Right renal pelvis (tissue), 4 donors: ENCODE measurements around the gene RASSF6. TPM values are rescaled to one million over a fixed set of nuclear protein-coding genes. Genes with fewer than 3 reads are reported as not detected.
"Not testable (repeated sequence)": the region's sequence is repeated elsewhere in the genome, so short reads cannot be mapped to it uniquely, and the experiment has no call there.

ENCODE experiments used
- DNase-seq, 4 donors: peaks; one replicate each; pipeline ENCODE4 v3.0.0-alpha.2; 2013; ENCODE audit warnings: low read depth in 4 of 4, low spot score in 3 of 4, missing footprints in 1 of 4
- polyA plus RNA-seq, 4 donors: library from polyadenylated mRNA; unstranded; fragments of 120-200 nt; gene quantifications; one replicate each; pipeline ENCODE4 v1.2.1, GENCODE V29; 2013; ENCODE audit not compliant: insufficient read length in 4 of 4

Gene RASSF6
- polyA plus RNA-seq, 4 donors = 6.7 to 9.0 (median 7.3) TPM

DNA sequence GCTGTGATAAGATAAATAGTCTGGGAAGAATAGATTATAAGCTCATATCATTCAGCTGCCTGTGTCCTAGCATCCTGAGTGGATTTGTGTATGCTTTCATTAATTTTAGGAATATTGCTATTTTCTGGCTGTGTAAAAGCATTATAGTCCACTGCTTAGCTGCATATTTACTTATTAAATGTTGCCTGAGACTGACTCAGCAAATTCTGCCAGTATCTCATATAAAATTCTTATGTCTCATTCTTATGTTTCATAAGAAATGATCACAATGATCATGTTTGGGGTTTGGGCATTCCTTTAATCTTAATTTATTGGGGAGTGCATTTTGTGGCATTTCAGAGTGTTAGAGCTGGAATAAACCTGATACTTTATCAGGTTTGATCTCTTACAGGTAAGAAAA, 34.9 kb downstream of the RASSF6 start:
- DNase-seq = no peak

DNA sequence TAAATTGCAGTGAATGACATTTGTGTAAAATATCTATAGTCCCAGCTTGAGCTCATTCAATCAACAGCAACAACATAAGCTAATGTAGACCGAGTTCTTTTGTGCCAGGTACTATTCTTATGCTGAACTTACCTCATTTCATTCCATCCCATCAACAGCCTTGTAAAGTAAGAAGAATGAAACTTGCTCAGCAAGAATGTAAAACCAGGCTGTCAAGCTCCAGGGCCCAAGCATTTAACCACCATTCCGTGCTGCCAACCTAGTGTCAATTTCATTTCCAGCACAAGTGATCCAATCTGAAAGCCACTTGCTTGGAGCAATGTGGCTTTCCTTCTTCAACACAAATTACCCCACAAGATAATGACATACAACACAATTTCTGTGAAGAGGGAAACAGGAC, 36.6 kb downstream of the RASSF6 start:
- DNase-seq = peak in 2 of 4 donors; percentile 22 to 49

DNA sequence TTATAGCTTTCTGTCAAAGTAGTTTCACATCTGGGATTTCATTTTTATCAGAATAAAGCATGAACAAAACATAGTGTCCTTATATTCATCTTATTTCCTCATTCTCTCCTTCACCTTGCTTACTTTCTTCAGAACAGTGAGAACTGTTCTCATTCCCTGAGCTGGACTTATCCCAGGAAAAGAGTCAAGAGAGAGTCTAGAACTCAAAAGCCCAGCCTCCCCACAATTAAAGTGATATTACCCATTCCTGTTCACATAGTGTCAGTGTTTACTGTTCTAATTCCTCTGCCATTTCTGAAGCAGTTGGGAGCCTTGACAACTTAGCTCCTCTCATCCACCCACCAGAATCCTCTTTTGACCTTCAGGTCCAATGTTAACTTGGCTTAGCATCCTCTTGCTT, 42.9 kb downstream of the RASSF6 start:
- no peak for DNase-seq

DNA sequence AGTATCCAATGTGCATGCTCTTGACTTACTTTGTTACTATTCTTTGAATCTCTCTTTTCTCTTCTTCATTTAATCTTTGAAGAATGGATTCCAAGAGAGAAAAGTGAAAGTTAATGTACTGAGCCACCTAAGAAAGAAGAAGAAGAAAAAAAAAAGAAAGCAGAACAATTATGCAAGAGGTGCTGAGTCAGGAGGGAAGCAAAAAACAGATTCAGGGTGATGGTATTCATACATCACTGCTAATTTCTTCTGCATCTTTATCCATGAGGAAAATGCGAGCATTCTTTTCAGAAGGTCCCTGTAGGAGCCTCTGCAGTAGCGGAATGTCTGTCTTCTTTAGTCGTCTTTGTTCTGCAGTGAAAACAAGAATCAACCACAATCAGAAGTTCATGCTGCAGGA, 43.9 kb downstream of the RASSF6 start:
- no peak for DNase-seq

DNA sequence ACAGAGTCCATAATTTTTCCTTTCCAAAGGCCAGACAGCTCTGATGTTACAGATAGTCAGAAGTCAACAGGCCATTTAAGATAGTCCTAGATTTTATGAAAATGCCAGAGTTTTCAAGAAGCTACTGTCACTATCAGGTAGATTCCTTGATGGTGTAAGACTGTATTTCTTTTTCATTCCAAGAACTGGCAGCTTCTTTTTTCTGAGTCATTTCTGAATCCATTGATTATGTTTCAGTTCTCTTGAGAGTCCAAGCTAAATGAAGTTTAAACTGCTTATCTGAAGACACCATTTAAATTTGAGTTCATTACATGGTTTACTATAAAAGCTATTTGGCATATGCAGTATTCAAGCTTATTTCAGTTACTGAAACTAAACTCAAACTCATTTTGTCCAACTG, 44.6 kb downstream of the RASSF6 start:
- DNase-seq = no peak

DNA sequence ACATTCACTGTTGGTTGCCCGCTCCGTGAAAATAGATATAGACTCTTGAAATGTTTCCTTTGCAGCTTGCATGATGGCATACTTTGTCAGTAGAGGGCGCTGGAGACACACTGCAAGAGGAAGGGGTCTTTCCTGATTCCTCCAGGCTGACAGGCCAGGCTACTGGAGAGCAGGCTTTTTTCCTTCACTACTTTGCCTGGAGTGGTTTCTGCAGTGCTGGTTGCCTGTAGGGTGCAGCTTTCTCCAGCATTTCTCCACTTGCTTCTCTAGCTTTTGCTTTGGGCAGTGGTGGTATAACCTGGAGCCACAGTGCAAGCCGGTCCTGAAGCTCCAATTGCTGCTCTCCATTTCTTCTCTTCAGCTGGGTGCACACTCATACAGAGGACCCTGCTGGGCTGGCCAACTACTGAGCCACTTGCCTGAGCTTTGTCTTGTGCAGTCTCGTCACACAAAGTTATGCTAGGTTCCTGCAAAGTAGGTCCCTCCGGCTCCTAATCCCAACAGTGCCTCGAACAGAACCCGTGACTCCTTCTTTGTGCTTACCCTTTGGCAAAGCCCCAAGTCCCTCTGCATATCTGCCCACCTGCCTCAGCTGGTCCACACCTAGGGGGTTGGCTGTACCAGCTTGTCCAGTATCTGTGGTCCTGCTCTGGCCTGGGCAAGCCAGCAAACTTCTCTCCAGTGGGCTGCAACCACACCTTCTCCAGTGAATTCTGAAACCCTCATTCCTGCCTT, 46.3 kb downstream of the RASSF6 start:
- DNase-seq = peak; percentile 63 to 76 (median 66)

DNA sequence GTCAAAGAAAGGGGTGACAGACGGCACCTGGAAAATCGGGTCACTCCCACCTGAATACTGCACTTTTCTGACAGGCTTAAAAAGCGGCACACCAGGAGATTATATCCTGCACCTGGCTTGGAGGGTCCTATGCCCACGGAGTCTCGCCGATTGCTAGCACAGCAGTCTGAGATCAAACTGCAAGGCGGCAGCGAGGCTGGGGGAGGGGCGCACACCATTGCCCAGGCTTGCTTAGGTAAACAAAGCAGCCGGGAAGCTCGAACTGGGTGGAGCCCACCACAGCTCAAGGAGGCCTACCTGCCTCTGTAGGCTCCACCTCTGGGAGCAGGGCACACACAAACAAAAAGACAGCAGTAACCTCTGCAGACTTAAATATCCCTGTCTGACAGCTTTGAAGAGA, 69.4 kb downstream of the RASSF6 start:
- DNase-seq = not testable (repeated sequence)

DNA sequence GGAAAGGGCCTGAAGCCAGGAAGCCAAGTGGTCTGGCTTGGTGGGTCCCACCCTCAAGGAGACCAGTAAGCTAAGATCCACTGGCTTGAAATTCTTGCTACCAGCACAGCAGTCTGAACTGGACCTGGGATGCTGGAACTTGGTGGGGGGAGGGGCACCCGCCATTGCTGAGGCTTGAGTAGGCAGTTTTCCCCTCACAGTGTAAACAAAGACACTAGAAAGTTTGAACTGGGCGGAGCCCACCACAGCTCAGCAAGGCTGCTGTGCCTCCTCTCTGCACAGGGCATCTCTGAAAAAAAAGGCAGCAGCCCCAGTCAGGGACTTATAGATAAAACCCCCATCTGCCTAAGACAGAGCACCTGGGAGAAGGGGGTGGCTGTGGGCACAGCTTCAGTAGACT, 75.6 kb downstream of the RASSF6 start:
- DNase-seq = no peak

DNA sequence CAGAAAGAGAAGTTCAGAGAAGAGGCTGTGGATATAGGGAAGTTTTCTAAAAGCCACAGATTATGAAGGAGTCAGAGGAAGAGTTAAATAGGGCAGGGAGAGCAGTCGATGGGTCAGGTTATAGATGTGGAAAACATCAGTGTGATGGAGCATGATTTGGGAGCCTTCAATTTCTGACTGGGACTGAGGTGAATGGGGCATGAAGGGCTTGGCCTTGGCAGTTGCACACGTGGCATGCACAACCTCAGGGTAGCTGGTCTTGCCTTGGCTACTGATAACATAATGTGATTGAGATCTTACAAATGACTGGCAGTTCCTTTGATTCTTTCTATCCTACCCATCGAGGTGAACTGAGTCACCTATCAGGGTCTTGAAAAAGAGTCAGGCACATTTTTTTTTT, 79.0 kb downstream of the RASSF6 start:
- no peak for DNase-seq

DNA sequence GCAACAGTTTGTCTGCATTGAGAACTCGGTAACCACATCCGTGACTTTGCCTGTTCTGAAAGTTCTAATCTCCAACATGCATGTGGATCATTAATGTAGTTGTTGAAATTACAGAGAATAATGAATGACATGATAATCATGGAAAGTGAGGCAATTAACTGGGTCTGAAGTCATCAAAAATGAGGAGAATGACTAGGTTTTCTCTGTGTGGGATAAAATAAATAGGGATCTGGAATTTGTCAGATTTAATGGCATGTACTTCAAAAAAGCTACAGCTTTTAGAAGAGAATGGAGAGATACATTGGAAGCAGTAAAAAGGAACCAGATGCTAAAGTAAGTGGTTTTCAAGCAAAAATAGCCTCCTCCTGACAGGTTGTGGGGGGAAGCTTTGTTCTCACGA, 79.4 kb downstream of the RASSF6 start:
- DNase-seq = no peak

DNA sequence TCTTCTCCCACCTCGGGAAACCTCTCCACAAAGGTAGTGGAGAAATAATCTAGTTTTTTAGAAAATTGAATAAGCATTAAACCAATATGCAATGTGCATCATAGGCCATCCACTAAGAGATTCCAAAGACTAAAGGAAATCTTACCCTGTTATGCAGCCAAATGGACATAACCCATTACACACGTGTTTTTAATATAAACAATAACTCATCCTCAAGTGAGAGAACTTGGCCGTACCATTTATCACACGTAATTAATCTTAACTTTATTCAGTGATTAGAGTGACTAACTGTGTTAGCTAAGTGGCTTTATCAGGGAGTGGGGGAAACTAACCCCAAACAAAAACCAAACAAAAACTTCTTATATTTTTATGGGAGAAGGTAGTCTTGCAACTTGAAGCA, 80.8 kb downstream of the RASSF6 start:
- no peak for DNase-seq

DNA sequence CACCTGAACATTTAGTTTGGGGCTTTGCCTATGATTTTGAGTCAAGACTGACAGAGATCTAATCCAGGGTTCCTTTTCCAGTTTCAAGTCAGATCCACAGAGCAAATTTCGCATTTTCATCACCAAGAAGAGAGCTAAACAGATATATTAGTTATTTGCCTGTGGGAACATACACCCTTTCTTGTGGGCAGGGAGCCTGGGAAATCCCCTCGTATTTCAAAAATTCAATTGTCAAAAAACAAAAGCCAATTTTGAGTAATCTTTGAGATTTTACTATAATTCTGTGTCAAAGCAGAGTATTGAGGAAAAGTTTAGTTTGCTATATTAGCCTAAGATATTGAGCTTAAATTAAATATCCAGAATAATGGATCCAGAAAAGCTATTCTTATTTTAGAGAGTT, 82.1 kb downstream of the RASSF6 start:
- DNase-seq = no peak

DNA sequence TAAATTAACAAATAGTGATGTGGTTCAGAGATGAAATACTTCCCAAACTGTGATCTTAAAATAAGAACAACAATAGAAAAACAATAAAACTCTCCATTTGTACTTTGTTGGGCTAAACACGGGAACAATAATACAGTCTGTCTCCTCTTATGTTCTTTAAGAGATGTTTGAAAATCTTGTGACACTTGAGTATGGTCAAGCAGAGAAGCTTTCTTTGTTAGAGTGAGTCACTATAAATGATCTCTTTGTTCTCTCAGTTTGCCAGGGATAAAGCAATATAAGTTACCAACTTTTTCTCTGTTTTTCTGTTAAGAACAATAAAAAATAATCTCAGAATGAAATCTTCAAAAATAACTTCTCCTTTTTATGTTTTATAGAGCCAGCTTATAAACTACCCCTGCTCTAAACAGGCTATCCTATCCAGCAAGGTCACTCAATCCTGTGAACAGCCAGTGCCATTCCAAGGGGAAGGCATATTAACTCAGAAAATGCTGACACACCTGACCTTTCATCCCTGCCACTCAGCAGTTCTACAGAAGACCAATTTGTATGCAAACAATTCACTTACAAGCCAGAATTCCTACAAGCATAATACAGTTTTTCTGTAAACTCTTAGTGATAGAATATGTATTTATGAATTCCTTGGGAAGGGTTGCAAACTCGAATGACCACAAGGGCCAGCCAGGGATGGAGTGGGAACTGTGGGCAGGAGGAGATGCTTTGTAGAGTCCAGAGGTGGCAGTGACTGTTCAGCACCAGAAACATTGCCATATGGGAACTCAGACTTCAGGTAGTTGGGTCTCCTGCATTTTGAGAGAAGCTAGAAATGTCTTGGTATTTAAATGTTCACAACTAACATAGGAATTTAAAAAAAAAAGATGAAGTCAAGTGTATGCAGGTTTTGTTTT, 86.5 kb downstream of the RASSF6 start:
- DNase-seq = no peak

DNA sequence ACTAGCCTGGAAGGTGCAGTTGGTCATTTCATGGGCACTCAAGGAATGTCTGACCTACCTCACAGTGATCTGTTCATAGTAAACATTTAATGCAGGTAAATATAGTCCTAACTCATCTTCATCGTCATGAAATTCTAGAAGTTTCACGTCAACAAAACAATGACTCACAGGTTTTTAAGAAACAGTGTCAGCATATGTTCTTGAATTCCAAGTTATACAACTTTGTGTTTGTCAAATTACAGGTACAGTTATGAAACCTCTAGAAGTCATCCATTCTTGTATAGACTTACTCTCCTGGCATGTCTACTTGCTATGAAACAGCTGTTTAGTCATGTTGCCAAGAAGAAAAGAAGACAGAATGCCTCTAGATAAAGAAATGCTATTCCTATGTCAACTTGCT, 92.1 kb downstream of the RASSF6 start:
- DNase-seq = no peak

DNA sequence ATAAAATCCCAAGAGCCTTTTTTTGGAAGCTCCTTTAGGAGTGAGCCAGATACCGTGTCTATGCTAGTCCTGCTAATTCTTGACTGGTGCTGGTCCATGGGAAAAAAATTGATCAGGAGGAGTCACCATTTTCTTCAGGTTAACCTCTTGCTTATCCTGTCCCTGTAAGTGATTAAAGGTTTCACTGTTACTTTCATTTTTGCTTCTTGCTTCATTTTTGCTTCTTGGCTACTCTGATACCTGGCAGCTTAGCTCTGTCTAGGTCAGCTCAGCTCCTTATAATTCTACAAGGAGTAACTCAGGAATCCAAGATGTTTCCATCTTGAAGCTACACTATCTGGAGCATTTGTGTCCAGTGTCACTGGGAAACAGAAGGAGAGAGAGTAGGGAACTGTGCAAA, 93.0 kb downstream of the RASSF6 start:
- no peak for DNase-seq

DNA sequence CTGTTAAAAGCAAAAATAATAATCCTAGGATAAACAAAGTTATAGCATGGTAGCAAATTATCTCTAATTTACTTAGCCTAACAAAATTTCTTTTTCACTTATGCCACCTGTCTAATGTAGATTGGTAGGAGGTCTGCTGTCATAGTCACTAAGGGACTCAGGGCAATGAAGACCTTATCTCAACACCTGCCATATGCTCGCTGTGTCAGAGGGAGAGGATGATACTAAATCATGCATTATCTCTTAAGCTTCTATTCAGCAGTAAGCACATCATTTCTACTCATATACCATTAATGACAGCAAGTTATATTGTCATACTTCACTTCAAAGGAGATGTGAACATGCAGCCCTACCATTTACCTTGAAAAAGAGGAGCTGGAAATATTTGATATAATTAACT, 94.6 kb downstream of the RASSF6 start:
- DNase-seq = no peak

DNA sequence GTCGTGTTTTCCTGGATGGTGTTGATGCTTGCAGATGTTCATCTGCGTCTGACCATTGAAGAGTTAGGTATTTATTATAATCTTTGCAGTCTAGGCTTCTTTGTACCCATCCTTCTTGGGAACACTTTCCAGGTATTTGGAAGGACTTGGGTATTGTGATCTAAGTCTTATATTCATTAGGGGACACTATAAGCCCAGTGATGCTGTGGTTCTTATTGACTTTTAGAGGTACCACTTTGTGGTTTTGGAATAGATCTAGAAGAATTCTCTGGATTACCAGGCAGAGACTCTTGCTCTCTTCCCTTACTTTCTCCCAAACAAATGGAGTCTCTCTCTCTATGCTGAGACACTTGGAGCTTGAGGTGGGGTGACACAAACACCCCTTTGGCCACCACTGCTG, 97.1 kb downstream of the RASSF6 start:
- DNase-seq = no peak

Other genes with a start within 250 kb of the RASSF6 start
- 10 to 100 TPM in 1 of 4 donors, 1 to 10 TPM in 3; 2.0 to 61.1 (median 3.3) TPM for gene ALB, start 216.1 kb downstream of the RASSF6 start, polyA plus RNA-seq
- 1,000 to 10,000 TPM in 1 of 4 donors, 100 to 1,000 TPM in 3; 776 to 1,196 (median 982) TPM for gene AFP, start 184.2 kb downstream of the RASSF6 start, polyA plus RNA-seq
- gene AFM, start 138.7 kb downstream of the RASSF6 start, polyA plus RNA-seq = 10 to 100 TPM; 11.3 to 16.3 (median 14.6) TPM
- gene CXCL8, start 120.1 kb upstream of the RASSF6 start, polyA plus RNA-seq = 1 to 10 TPM in 1 of 4 donors, under 1 TPM in 3; 0.30 to 1.1 (median 0.60) TPM
- under 1 TPM in 3 of 4 donors, not detected in 1; 0.08 to 0.26 (median 0.11) TPM for gene CXCL6, start 216.2 kb upstream of the RASSF6 start, polyA plus RNA-seq
- gene PF4V1, start 232.9 kb upstream of the RASSF6 start, polyA plus RNA-seq = 1 to 10 TPM in 1 of 4 donors, under 1 TPM in 3; 0.42 to 1.1 (median 0.55) TPM
- gene CXCL1, start 249.0 kb upstream of the RASSF6 start, polyA plus RNA-seq = under 1 TPM; 0.39 to 0.91 (median 0.68) TPM